Transverse colon (tissue), 4 donors: ENCODE measurements around the gene MKLN1. TPM values are rescaled to one million over a fixed set of nuclear protein-coding genes. Genes with fewer than 3 reads are reported as not detected.
"Not testable (repeated sequence)": the region's sequence is repeated elsewhere in the genome, so short reads cannot be mapped to it uniquely, and the experiment has no call there.

Experiments
- DNase-seq: peaks from one replicate; pipeline ENCODE4 v3.0.0-alpha.2; 2019
- H3K27ac ChIP-seq, 4 donors: fragments of 200-600 bp; sonication (generic); 2 replicates each; pipeline ENCODE4 v1.5.1; 2016 to 2018; ENCODE audit warnings: inconsistent platforms in 4 of 4
- H3K27me3 ChIP-seq: fragments of 200-600 bp; sonication (generic); 2 replicates; pipeline ENCODE4 v1.5.1; 2017; ENCODE audit warnings: inconsistent platforms
- H3K36me3 ChIP-seq, 4 donors: fragments of 200-600 bp; sonication (generic); 2 replicates each; pipeline ENCODE4 v1.5.1; 2017 to 2019; ENCODE audit warnings: inconsistent platforms in 4 of 4
- H3K4me1 ChIP-seq, 4 donors: fragments of 200-600 bp; sonication (generic); 2 replicates each; pipeline ENCODE4 v1.5.1; 2017 to 2020; ENCODE audit warnings: inconsistent platforms in 4 of 4
- H3K4me3 ChIP-seq, 4 donors: fragments of 200-600 bp; sonication (generic); 1 replicate in 1 of 4; 2 replicates in 3 of 4; pipeline versions ENCODE4 v1.5.1 to v1.6.1; 2017 to 2019; ENCODE audit warnings: inconsistent platforms in 4 of 4
- H3K9me3 ChIP-seq, 2 donors: fragments of 200-600 bp; sonication (generic); 2 replicates each; pipeline ENCODE4 v1.5.1; 2017 to 2019; ENCODE audit warnings: inconsistent platforms in 2 of 2
- CTCF ChIP-seq, 5 experiments: fragments of 200-600 bp in 3 of 5; fragments of 450-650 bp in 2 of 5; sonication (generic) in 3 of 5; IDR thresholded peaks; 1 replicate in 2 of 5; 2 replicates in 3 of 5; pipeline ENCODE4 v1.5.1; 2016 to 2017; ENCODE audit warnings: antibody characterized with exemption in 5 of 5, inconsistent platforms in 3 of 5, mild to moderate bottlenecking in 2 of 5, moderate library complexity in 1 of 5
- EP300 ChIP-seq: sonication (generic); formaldehyde crosslinking; IDR thresholded peaks from one replicate; pipeline ENCODE4 v1.6.1; 2017; ENCODE audit warnings: antibody characterized with exemption, low read depth
- POLR2A ChIP-seq: fragments of 450-650 bp; IDR thresholded peaks from one replicate; pipeline ENCODE4 v1.6.1; 2016; ENCODE audit warnings: antibody characterized with exemption, mild to moderate bottlenecking, moderate library complexity
- POLR2AphosphoS5 ChIP-seq, 3 donors: sonication (generic); formaldehyde crosslinking; IDR thresholded peaks; one replicate each; pipeline ENCODE4 v1.6.1; 2016; ENCODE audit warnings: antibody characterized with exemption in 3 of 3
- WGBS, 2 donors: methylation state at CpG; one replicate each; pipeline ENCODE4 v1.1.5; 2018; ENCODE audit warnings: low coverage in 1 of 2; 5-methylcytosine and 5-hydroxymethylcytosine counted together
- in situ Hi-C, 4 donors: fragments of 200-750 bp; cut with MboI; loops; one replicate each; pipeline versions ENCODE4 v1.15.0 to v1.15.1; 2017; ENCODE audit warnings: low sequenced_read_pairs in 3 of 4, low pct_ligation_motif_present in 1 of 4, low pct_unique_long_range_greater_than_20kb in 1 of 4
- intact Hi-C: fragments of 100-400 bp; cut with DNase I; formaldehyde crosslinking; loops from one replicate; pipeline ENCODE4 v1.15.1; 2023; ENCODE audit warnings: low total_unique reads
- total RNA-seq, 4 donors: library from RNA; depleted of rRNA; stranded (reverse); fragments of >200 nt; gene quantifications; one replicate each; pipeline ENCODE4 v1.1.0, GENCODE V29; 2016

Gene MKLN1
- total RNA-seq, 4 donors from 2014 or later = 30.7 to 87.0 (median 48.6) TPM

GRCh38 chr7:131412031-131412430 is 84.4 kb downstream of the MKLN1 start:
- TF ChIP-seq POLR2AphosphoS5 (IDR thresholded peaks at IDR 0.05) (no peak), EP300 (no peak)
- in situ Hi-C loops = loop anchor here in 1 of 4 donors (25.0 kb wide), 2 partner anchors 300 to 525 kb away; no protein-coding TSS in a partner anchor
- Histone ChIP-seq H3K27ac (no peak overlapping the region), H3K4me3 (no peak overlapping the region), H3K36me3 (peaks cover 0 to 33% (median 16%) of the 10 kb centered on the region in 4 donors), H3K9me3 (no peaks in the 10 kb centered on the region), H3K27me3 (no peaks in the 10 kb centered on the region), H3K4me1 (peaks cover 0 to 10% (median 0%) of the 10 kb centered on the region in 4 donors)
- no peak for DNase-seq
- intact Hi-C loops = no loop called here
- 77 to 94% methylated on average over 3 of the region's 3 CpGs for WGBS, 2 donors

- WGBS, 2 donors = 93 to 96% methylated on average over 3 to 4 of the region's 4 CpGs
- H3K9me3 ChIP-seq = no peaks in the 10 kb centered on the region
- intact Hi-C loops = no loop called here
- H3K4me3 ChIP-seq = no peak overlapping the region
- no peaks in the 10 kb centered on the region for H3K27me3 ChIP-seq
- H3K36me3 ChIP-seq = peaks cover 0 to 33% (median 16%) of the 10 kb centered on the region in 4 donors
- H3K27ac ChIP-seq = no peak overlapping the region
- peaks cover 0 to 8% (median 0%) of the 10 kb centered on the region in 4 donors for H3K4me1 ChIP-seq
- in situ Hi-C loops = loop anchor here in 1 of 4 donors (25.0 kb wide), 2 partner anchors 301 to 526 kb away; no protein-coding TSS in a partner anchor
- TF ChIP-seq POLR2AphosphoS5 (IDR thresholded peaks at IDR 0.05) (no peak), EP300 (no peak), CTCF (IDR thresholded peaks at IDR 0.05) (no peak), POLR2A (no peak)
- DNase-seq = no peak
Observed at GRCh38 chr7:131413711-131414110, 86.0 kb downstream of the MKLN1 start.

GRCh38 chr7:131424219-131424822 is 96.6 kb downstream of the MKLN1 start:
- intact Hi-C loops = loop anchor here (10.0 kb wide), 1 partner anchor 530 kb away; no protein-coding TSS in a partner anchor
- no peak for DNase-seq
- Histone ChIP-seq H3K4me1 (peaks cover 0 to 23% (median 0%) of the 10 kb centered on the region in 4 donors), H3K27ac (no peak overlapping the region), H3K36me3 (peaks cover 0 to 4% (median 0%) of the 10 kb centered on the region in 4 donors), H3K4me3 (no peak overlapping the region), H3K27me3 (no peaks in the 10 kb centered on the region), H3K9me3 (no peaks in the 10 kb centered on the region)
- TF ChIP-seq POLR2A (no peak), CTCF (IDR thresholded peaks at IDR 0.05) (peak; percentile 48 to 63 (median 56))
- WGBS, 2 donors = 80 to 83% methylated on average over 5 of the region's 5 CpGs
- in situ Hi-C loops = loop anchor here in 1 of 4 donors (25.0 kb wide), 2 partner anchors 312 to 537 kb away; no protein-coding TSS in a partner anchor

GRCh38 chr7:131425992-131426391 is 98.3 kb downstream of the MKLN1 start:
- no peaks in the 10 kb centered on the region for H3K9me3 ChIP-seq
- peaks cover 0 to 14% (median 0%) of the 10 kb centered on the region in 4 donors for H3K36me3 ChIP-seq
- WGBS, 2 donors = 84 to 100% methylated on average over 1 to 3 of the region's 3 CpGs
- peak overlapping the region in 2 of 4 donors; percentile 29 to 37 for H3K27ac ChIP-seq
- in situ Hi-C loops (loop anchor here in 1 of 4 donors (25.0 kb wide), 1 partner anchor 564 kb away; no protein-coding TSS in a partner anchor), intact Hi-C loops (loop anchor here (10.0 kb wide), 1 partner anchor 531 kb away; no protein-coding TSS in a partner anchor)
- H3K4me1 ChIP-seq = peaks cover 0 to 23% (median 0%) of the 10 kb centered on the region in 4 donors
- no peak overlapping the region for H3K4me3 ChIP-seq
- no peaks in the 10 kb centered on the region for H3K27me3 ChIP-seq
- DNase-seq = no peak
- TF ChIP-seq CTCF (IDR thresholded peaks at IDR 0.05) (no peak), POLR2A (no peak), EP300 (no peak), POLR2AphosphoS5 (IDR thresholded peaks at IDR 0.05) (no peak)

GRCh38 chr7:131430826-131431225 is 103.2 kb downstream of the MKLN1 start:
- H3K27me3 ChIP-seq, H3K4me3 ChIP-seq, intact Hi-C loops, H3K27ac ChIP-seq, H3K4me1 ChIP-seq, H3K9me3 ChIP-seq, DNase-seq: not testable (repeated sequence)
- peaks cover 0 to 14% (median 0%) of the 10 kb centered on the region in 4 donors for H3K36me3 ChIP-seq
- 20 to 89% methylated on average over 1 to 7 of the region's 7 CpGs for WGBS, 2 donors
- in situ Hi-C loops = loop anchor here in 1 of 4 donors (25.0 kb wide), 1 partner anchor 569 kb away; no protein-coding TSS in a partner anchor
